Measurements from ENCODE around the gene REL.
A peak's percentile ranks its signal among the peaks of the same experiment; 100 is the strongest.
"Not testable (repeated sequence)": the region's sequence is repeated elsewhere in the genome, so short reads cannot be mapped to it uniquely, and the experiment has no call there.

Gene REL

DNA sequence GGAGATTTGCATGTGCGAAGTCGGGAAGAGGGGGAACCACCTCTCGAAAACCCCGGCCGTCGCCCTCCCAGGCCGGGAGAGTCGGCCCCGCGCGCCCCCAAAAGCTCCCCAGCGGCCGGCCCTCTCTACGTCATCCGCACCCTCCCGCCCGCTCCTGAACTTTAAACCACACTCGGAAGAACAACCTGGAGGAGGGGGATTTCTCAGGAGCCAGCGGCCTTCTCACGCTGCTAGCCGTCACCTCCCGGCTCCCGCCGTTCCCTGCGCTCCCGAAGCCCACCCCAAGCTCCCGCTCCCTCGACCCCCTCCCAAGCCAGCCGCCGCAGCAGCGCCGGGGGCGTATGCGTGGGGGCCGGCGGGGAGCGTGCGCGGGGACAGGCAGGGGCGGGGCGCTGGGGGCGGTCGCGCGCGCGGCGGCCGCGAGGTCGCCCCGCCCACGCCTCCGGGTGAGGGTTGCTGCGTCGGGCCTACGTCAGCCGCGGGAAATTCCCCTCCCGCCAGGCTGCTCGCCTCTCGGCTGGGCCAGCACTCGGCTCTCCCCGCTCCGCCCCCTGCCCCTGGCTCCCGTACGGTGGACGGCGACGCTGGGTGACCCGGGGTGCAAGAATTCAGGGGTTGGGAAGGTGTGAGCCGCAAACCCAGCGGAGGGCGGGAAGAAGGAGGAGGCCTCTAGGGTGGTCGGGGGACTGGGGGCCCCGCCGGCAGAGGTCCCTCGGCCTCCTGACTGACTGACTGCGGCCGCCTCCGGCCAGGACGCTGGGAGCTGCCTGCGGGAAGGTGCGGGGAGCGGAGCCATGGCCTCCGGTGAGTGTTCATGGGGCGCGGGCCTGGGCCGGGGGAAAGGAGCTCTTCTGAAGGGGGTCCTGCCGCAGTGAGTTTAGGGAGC, at the start of gene REL:
TSS of gene REL (plus strand) at position 528 of the 886 bp plus-strand sequence. CDS start at position 795, 267 bp downstream.
- DNase-seq: peak; percentile 92

DNA sequence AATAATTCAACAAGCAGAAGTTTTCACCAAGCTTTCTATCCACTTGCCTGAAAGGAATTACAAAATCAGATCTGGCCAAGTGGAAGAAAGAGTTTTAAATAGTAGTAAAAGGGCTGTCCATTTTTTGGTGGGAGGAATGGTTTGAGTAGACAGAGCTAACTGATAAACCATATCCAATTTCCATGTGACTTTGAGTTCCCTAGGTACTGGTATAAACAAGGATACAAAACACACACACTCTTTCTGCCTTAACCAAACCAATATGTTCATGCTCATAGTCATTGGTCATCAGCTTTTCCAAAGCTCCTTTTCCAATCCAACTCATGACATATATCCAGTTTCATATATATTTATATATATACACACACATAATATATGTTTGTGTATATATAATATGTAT, 49.5 kb upstream of the REL start:
- DNase-seq: no peak

DNA sequence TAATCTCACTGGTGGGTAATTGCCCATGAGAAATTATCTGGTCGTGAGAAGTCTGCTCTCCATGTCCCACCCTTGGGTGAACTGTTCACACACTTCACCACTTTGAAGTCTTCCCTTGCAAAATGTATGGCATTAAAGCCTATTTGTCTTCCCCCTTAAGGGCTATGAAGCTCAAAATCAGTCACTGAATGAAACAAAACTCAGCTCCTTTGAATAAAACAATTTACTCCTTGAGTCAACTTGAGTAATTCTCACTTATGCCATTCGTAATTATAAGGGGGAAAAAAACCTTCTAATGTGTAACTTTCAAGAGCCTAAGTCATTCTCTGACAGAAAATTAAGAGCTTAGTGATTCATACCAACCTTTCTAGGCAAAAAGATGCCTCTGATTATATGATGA, 48.8 kb upstream of the REL start:
- no peak for DNase-seq

- no peak for DNase-seq
These were observed 47.1 kb upstream of the REL start for GRCh38 chr2:60834270-60834717.

DNA sequence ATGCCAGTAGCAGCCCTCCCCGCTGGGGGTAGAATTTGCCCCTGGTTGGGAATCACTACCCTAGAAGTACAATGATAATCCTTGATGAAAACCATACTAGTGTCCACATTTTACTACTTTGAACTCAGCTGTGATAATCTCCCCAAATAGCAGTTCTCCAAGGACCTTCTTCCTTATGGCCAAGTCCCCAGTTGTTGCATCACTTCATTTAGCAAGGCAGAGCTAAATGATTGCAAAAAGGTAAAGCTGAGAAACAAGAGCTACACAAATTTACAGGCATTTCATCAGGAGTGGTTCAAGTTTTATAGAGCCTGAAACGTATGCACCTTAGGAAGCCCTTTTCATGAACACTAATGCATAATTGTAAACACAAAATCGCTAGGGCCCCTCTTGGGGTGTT, 44.9 kb upstream of the REL start:
- no peak for DNase-seq

DNA sequence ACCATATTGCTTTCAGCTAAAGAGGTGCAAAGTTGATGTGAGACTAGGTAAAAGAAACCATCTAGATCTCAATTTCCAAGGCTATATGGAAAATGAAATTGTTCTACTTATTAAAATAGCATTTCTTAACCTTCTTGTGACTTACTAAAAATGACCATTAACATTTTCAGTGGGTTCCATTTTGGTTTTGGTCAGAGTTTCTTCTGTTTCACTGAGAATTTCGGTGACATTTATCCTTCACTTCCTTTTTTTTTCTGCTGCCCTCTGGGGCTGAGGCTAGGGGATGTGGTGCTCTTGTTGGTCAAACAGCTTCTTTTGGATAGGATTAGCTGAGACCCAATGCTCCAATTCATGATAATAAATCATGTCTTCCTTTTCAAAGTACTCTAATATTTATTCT, 44.3 kb upstream of the REL start:
- no peak for DNase-seq

- DNase-seq: no peak
These were observed 42.9 kb upstream of the REL start for GRCh38 chr2:60838481-60838880.

GRCh38 chr2:60839126-60839813, 42.1 kb upstream of the REL start:
- no peak for DNase-seq

GRCh38 chr2:60840880-60841279, 40.5 kb upstream of the REL start:
- DNase-seq: no peak

GRCh38 chr2:60843006-60843405, 38.4 kb upstream of the REL start:
- no peak for DNase-seq

DNA sequence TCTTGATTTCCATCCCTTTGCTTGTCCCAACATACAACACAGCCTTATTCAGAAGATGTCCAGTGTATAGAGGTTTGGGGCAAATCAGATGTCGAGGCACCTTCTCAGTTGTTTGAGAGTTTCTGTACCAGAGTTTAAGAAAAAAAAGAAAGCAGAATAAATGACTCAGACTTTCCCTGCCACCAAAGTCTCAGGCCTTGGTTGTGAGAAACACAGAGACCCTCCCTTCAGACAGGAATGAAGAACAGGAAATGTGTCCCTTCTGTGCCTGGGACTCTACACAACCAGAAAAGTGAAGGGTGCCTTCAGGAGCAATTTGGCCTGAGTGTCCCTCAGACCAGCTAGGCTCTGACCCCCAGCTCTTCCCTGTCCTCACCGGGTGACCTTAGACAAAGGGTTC, 37.3 kb upstream of the REL start:
- DNase-seq: no peak

DNA sequence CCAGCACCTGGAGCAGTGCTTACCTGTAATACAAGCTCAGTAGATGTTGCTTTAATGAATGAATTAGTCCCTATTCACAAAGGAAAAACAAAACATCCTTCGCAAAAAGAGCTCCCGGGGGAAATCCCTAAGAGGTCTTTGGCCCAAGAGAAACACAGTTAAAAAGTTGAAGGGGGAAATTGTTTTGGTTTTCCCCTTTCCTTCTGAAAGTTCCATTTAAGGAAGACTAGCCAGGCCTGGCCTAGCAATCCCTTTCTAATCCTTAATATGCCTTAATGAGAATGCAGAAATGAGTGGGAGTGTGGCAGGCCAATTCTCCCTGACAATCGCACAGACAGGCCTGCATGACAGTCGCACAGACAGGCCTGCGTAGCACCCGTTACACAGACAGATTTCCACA, 33.5 kb upstream of the REL start:
- no peak for DNase-seq

DNA sequence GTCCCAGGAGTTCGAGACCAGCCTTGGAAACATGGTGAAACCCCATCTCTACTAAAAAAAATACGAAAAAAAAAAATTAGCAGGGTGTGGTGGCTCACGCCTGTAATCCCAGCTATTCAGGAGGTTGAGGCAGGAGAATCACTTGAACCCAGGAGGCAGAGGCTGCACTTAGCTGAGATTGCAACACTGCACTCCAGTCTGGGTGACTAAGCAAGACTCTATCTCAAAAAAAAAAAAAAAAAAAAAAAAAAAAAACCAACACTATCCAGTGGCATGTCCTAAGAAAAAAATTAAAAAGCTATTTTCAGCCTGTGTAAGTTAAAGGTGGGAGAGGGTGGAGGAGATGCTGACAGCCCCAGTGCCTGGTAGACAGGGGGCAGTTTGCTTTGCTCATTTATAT, 32.2 kb upstream of the REL start:
- no peak for DNase-seq

DNA sequence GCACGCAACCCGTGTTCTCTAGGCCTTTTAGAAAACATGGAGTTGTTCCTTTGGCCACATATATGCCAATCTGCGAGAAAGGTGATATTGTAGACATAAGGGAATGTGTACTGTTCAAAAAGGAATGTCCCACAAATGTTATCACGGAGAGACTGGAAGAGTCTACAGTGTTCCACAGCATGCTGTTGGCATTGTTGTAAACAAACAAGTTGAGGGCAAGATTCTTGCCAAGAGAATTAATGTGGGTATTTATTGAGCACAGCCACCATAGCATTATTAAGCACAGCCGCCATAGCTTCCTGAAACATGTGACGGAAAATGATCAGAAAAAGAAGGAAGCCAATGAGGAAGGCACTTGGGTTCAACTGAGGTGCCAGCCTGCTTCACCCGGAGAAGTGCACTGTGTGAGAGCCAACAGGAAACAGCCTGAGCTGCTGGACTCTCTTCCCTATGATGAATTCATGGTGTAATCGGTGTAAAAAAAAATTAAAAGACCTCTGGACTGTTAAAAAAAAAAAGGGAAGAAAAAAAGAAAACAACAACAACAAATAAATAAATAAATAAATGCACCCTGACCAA, 29.0 kb upstream of the REL start:
- no peak for DNase-seq

GRCh38 chr2:60853531-60853930, 27.8 kb upstream of the REL start:
- no peak for DNase-seq

DNA sequence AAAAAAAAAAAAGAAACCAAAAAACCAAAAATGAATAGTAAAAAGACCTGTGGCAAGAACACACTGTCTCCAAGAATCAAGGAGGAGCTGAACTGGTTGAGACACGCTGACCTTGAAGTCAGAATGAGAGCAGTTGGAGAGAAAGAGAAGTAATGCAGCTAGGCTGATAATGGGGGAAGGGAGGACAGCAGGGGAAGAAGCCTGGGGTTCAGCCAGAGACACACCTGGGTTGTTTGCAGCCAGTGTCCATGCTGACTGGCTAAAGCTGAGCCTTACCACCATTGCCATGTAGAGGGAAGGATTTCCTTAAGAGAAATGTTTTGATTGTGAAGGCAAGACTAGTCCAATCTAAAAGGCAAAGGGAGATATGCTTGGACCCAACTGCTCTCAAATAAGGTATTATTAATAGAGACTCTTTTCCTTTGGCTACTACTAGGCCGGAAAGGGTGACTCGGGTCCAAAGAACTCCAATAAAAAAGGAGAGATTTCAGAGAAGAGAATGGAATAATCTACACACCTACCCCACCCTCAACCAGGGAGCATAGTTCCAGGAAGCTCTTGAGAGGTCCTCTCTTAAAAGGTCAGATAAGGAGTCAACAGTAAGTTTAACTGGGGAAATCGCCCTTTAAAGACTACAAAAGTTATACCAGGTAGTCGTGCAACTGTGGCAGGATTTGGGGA, 25.2 kb upstream of the REL start:
- no peak for DNase-seq

GRCh38 chr2:60857056-60857455, 24.3 kb upstream of the REL start:
- no peak for DNase-seq

DNA sequence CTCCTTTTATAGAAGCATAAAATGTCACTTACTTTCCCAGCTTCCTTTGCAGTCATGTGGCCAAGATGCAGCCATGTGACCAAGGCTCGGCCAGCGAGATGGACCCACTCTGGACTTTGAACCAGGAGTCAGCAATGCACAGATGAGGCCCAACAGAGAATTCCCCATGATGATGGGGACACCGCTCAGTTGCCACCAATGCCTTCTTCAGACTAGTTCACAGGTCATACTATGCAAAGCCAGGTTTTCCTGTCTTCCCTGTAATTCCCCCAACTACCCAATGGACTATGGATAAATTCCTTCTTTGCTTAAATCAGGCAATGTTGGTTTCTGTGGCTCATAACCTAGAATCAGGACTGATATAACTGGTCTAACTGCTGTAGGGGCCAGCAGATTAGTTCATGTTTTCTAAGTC, 22.5 kb upstream of the REL start:
- DNase-seq: no peak

DNA sequence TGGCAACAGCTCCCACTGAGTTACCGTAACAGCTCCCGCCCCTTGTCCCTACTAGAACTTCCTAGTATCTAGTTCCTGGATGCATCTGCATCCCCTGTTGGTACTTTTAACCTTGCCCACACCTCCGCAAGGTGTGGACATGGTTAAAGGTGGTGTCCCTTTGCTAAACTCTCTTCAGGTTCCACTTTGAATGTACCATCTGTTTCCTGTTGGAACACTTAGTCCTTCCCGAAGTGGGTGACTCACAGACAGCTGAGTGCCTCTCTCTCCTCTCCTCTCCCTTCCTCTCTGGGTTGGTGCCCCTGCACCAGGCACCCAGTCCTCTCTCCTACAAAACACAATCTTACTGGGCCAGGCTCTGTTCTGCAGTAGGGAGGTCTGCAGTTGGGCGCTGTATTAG, 19.6 kb upstream of the REL start:
- DNase-seq: no peak

DNA sequence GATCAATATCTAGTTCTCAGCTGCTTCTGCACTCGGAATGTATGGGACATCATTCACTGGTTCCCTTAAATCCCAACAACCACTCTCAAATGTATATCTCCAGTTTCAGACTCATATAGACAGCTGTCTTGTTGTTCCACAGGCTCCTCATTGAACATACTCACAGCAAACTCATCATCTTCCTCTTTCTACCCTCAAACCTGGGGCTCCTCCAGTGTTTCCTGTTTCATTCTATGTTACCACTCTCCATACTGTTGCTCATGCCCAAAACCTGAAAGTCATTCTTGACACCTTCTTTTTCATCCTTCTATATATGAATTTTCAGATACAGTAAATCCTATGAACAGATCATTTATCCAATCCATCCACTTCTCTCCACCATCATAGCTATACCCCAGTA, 18.7 kb upstream of the REL start:
- DNase-seq: no peak

DNA sequence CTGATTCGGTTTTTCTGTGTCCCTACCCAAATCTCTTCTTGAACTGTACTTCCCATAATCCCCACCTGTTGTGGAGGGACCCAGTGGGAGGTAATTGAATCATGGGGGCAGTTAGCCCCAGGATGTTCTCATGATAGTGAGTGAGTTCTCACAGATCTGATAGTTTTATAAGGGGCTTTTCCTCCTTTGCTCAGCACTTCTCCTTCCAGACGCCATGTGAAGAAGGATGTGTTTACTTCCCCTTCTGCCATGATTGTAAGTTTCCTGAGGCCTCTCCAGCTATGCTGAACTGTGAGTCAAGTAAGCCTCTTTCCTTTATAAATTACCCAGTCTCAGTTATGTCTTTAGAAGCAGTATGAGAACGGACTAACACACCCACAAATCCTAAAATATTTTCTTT, 16.0 kb upstream of the REL start:
- DNase-seq: not testable (repeated sequence)

DNA sequence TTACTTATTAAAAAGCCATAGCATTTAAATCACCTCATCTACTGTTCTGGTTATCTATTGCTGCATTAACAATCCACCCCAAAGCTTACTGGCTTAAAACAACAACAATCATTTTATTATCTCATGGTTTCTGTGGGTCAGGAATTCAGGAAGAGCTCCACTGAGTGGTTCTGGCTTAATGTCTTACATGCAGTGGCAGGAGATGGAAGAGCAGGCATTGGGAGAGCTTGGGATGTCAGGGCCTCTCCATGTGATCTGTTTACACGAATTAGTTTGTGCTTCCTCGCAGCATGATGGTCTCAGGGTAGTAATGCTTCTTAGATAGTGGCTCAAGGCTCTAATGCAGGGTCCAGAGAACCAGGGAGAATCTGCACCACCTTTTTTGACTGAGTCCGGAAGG, 14.4 kb upstream of the REL start:
- DNase-seq: no peak

DNA sequence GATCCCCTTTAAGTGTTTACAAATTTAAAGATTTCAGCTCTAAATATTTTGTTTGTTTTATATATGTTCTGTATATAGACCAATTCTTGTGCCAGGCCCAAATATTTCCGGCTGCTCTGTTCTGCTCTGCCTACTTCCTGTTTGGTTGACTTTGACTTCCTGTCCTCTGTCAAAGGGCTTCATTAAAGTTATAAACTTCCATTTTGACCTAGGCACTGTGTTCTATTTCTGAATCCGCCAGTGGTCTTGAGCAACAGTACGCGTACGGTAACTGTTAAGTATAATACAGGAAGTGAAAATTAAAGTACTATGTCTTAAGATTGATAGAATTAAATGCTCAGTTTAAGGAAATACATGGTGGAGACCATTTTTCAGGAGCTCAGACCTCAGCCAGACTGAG, 13.5 kb upstream of the REL start:
- no peak for DNase-seq
